ENCODE measurements around the gene UTP15.

Gene UTP15

GRCh38 chr5:73565139-73565968 is at the start of gene UTP15, which contains the start of gene ANKRA2:
Gene UTP15, plus strand, starts transcription at chr5:73565743. Its CDS starts 1,602 bp downstream, at chr5:73567345.
Gene ANKRA2, minus strand, starts transcription at chr5:73565639. Its CDS starts 2,758 bp downstream, at chr5:73562881.
- DNase-seq: peak; percentile 99 to 100
- TF ChIP-seq POLR2A (IDR thresholded peaks at IDR 0.05; ENCODE audit: low read length): peak; percentile 87
- no peak for TF ChIP-seq GATA1 (IDR thresholded peaks at IDR 0.05; ENCODE audit: low read depth, low read length)

- TF ChIP-seq GATA1 (IDR thresholded peaks at IDR 0.05; ENCODE audit: low read depth, low read length): no peak
- TF ChIP-seq POLR2A (IDR thresholded peaks at IDR 0.05; ENCODE audit: low read length): no peak
- peak; percentile 78 to 82 for DNase-seq
Measured at GRCh38 chr5:73519531-73520283, 45.8 kb upstream of the UTP15 start.

- TF ChIP-seq POLR2A (IDR thresholded peaks at IDR 0.05; ENCODE audit: low read length) (no peak), GATA1 (IDR thresholded peaks at IDR 0.05; ENCODE audit: low read depth, low read length) (no peak)
- no peak for DNase-seq
Measured at GRCh38 chr5:73522989-73523388, 42.6 kb upstream of the UTP15 start.

- TF ChIP-seq GATA1 (IDR thresholded peaks at IDR 0.05; ENCODE audit: low read depth, low read length) (no peak), POLR2A (IDR thresholded peaks at IDR 0.05; ENCODE audit: low read length) (no peak)
- DNase-seq: no peak
Measured at GRCh38 chr5:73523861-73524260, 41.7 kb upstream of the UTP15 start.

- TF ChIP-seq POLR2A (IDR thresholded peaks at IDR 0.05; ENCODE audit: low read length) (no peak), GATA1 (IDR thresholded peaks at IDR 0.05; ENCODE audit: low read depth, low read length) (no peak)
Measured at GRCh38 chr5:73525606-73526203, 39.8 kb upstream of the UTP15 start.

GRCh38 chr5:73528248-73528647 is 37.3 kb upstream of the UTP15 start:
- no peak for DNase-seq
- TF ChIP-seq POLR2A (IDR thresholded peaks at IDR 0.05; ENCODE audit: low read length): no peak
- TF ChIP-seq GATA1 (IDR thresholded peaks at IDR 0.05; ENCODE audit: low read depth, low read length): no peak

More at GRCh38 chr5:73525606-73526203, 39.8 kb upstream of the UTP15 start:
- DNase-seq: no peak

GRCh38 chr5:73529081-73529480 is 36.5 kb upstream of the UTP15 start:
- no peak for DNase-seq
- TF ChIP-seq GATA1 (IDR thresholded peaks at IDR 0.05; ENCODE audit: low read depth, low read length) (no peak), POLR2A (IDR thresholded peaks at IDR 0.05; ENCODE audit: low read length) (no peak)

GRCh38 chr5:73531356-73531755 is 34.2 kb upstream of the UTP15 start:
- TF ChIP-seq POLR2A (IDR thresholded peaks at IDR 0.05; ENCODE audit: low read length) (no peak), GATA1 (IDR thresholded peaks at IDR 0.05; ENCODE audit: low read depth, low read length) (no peak)
- DNase-seq: no peak

GRCh38 chr5:73532195-73532594 is 33.3 kb upstream of the UTP15 start:
- TF ChIP-seq POLR2A (IDR thresholded peaks at IDR 0.05; ENCODE audit: low read length) (no peak), GATA1 (IDR thresholded peaks at IDR 0.05; ENCODE audit: low read depth, low read length) (no peak)
- DNase-seq: no peak

- TF ChIP-seq POLR2A (IDR thresholded peaks at IDR 0.05; ENCODE audit: low read length) (no peak), GATA1 (IDR thresholded peaks at IDR 0.05; ENCODE audit: low read depth, low read length) (no peak)
- no peak for DNase-seq
Measured at GRCh38 chr5:73534011-73534644, 31.4 kb upstream of the UTP15 start.

- TF ChIP-seq POLR2A (IDR thresholded peaks at IDR 0.05; ENCODE audit: low read length): no peak
- TF ChIP-seq GATA1 (IDR thresholded peaks at IDR 0.05; ENCODE audit: low read depth, low read length): no peak
- no peak for DNase-seq
Measured at GRCh38 chr5:73534971-73535370, 30.6 kb upstream of the UTP15 start.

GRCh38 chr5:73539730-73540129 is 25.8 kb upstream of the UTP15 start:
- TF ChIP-seq POLR2A (IDR thresholded peaks at IDR 0.05; ENCODE audit: low read length): no peak
- no peak for DNase-seq

GRCh38 chr5:73540192-73540591 is 25.4 kb upstream of the UTP15 start:
- TF ChIP-seq POLR2A (IDR thresholded peaks at IDR 0.05; ENCODE audit: low read length) (no peak), GATA1 (IDR thresholded peaks at IDR 0.05; ENCODE audit: low read depth, low read length) (no peak)
- no peak for DNase-seq

- no peak for DNase-seq
- no peak for TF ChIP-seq GATA1 (IDR thresholded peaks at IDR 0.05; ENCODE audit: low read depth, low read length)
- no peak for TF ChIP-seq POLR2A (IDR thresholded peaks at IDR 0.05; ENCODE audit: low read length)
Measured at GRCh38 chr5:73542020-73542419, 23.5 kb upstream of the UTP15 start.
